NCI-H2196 (cell line): Measurements from ENCODE around the gene COL4A4.
"Not testable (repeated sequence)": the region's sequence is repeated elsewhere in the genome, so short reads cannot be mapped to it uniquely, and the experiment has no call there.

Experiments used
- DNase-seq: peaks from one replicate; lab custom pipeline; 2025; ENCODE audit not compliant: unreplicated experiment; lab: John Stamatoyannopoulos, UW

COL4A4 gene

DNA sequence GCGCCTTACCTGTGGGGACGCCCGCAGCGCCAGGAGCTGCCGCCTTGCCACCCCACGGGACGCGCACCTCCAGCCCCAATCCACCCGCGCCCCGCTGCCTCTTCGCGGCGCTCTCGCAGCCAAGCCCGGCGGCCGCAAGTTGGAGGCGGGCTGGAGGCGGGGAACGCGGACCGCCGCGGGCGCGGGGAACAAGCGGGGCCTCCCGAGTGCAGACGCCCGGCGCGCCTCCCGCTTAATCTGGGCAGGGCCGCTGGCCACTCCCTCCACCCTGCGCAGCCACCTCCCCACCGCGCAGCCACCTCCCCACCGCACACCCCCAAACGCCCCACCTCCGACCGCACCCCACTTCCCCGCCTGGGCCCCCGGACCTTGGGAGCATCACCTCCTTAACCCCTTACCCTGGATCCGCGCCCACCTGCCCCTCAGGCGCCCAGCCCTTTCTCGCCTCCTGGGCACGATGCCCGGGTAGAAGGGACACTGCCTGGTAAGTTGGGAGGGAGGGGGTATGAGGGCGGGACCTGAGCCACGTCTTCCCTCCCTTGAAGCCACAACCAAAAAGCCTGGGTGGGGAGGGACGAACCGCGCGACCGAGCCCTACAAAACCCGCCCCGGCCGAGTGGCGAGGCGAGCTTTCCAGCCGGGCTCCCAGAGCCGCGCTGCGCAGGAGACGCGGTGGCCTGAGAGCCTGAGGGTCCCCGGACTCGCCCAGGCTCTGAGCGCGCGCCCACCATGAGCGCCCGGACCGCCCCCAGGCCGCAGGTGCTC lies at the start of gene COL4A4, which contains the start of gene COL4A3:
Gene COL4A4 (minus strand): TSS at position 208 of the 765 bp plus-strand sequence. CDS start 16,722 bp downstream, outside the sequence.
Gene COL4A3 (plus strand): TSS at position 627 of the 765 bp plus-strand sequence. CDS start 103 bp downstream, at position 730.
- DNase-seq: peak; percentile 8

DNA sequence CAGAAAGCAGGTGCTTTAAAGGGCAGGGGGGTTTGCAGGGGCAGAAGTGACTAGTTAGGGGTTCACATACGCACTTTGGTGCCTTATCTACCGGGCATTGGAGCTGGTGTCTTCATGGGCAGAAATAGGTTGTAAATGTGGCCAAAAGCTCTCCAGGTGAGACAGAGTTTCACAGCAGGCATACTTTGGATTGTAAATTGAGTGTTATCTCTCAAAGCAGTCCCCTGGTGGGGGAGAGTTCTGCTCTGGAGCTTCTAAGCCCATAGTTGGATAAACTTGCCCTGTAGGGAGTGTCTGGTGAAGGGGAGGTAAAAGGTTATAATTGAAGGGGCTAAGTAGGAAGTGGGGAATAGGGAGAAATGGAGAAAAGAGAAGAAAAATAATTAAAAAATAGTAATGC lies 43.6 kb upstream of the COL4A4 start:
- DNase-seq: no peak

DNA sequence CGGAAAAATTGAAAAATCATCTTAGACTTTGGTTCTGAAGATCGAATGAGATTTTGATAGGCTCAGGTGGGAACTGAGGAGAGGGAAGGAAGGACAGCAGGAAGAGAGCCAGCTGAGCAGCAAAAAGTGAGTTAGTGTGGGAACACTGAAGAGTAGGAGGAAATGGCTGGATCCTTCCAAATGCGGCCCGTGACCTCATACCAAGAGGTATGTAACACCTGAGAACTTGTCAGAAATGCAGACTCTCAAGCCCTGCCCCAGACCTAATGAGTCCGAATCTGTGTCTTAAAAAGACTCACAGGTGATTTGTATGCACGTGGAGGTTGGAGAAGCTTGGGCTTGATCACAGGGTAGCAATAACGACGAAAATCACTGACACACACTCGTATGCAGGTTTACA lies 42.4 kb upstream of the COL4A4 start:
- DNase-seq: no peak

DNA sequence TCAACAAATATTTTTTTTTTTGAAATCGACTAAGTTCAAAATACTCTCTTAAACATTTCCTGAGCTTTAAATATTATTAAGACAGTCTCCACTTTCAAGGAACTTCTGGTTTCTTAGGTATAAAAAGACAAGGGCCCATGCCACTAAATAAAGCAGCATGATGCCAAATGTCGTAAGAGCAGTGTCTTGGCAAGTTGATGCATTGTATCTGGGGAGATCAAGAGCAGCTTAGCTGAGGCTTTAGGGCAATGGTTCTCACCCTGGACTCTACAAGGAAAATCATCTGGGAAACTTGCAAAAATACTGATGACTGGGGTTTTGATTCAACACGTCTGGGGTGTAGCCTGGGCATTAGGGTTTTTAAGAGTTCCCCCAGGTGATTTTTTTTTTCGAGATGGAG lies 41.7 kb upstream of the COL4A4 start:
- no peak for DNase-seq

DNA sequence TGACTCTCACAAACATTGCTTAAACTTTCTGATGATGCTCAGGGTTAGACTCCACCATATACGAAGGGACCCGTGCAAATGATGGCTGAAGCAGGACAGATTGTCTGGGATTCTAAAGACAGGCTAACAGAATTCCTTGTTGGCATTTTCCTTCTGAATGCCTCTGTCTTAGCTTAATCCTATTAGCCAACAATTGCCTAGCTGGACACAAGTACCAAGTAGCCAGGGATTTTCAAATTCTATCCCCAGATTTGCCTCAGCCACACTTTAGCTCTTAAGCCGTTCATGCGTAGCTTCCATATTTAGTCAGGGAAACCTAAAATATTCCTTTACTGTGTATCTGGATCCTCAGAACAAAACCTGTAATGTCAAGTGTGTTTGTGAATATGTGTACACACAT lies 40.4 kb upstream of the COL4A4 start:
- no peak for DNase-seq

DNA sequence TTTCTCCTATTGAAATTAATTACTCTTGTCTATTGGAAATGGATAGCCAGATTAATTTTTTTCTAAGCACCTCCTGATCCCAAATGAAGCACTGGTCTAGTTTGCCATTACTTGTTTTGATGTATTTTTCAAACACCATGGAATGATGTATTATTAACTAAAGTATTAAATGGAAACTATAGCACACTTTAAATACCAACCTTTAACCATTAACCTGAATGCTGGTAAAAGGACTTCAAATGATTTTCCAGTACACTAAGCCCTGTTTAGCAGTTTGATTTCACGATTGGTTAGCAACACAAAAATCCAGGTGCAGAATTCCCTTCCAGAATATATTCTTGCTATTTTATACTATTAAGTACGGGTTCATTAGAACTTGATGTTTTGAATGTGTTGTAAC lies 37.8 kb upstream of the COL4A4 start:
- DNase-seq: no peak

DNA sequence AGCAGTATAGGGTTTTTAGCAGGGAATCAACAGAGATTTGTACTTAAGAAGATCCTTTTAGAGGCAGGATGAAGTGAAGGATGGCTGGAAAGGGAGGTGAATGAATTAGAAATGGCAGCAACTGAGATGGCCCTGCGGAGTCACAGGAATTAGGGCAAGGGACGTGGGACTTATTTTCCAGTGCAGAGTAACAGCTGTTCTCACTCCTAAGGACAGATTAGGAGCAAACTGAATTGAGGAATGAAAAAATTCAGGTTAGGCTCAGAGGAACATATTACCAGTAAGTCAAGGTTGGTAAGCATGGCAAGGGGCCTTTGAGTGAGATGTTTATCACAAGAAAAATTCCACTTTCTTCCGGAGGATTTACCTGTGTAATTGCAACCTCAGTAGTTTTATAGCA lies 34.9 kb upstream of the COL4A4 start:
- DNase-seq: no peak

DNA sequence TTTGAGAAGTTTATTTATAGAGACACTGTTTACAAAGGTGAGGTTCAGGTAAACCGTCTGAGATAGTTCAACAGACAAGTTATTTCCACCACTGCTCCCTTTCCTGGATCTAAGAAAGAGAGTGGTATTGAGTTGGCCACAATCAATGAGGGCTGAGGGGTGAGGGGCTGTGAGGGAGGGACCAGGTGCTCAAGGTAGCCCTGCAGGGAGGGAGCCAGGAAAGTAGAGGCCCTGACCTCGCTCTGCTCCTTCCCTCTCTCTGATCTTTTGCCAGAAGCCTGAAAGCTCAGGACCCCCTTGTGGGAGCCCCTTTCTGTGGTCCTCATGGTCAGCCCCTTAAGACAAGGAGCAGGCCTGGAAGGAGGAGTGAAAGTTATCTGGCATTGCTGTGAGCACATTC lies 30.2 kb upstream of the COL4A4 start:
- DNase-seq: no peak

DNA sequence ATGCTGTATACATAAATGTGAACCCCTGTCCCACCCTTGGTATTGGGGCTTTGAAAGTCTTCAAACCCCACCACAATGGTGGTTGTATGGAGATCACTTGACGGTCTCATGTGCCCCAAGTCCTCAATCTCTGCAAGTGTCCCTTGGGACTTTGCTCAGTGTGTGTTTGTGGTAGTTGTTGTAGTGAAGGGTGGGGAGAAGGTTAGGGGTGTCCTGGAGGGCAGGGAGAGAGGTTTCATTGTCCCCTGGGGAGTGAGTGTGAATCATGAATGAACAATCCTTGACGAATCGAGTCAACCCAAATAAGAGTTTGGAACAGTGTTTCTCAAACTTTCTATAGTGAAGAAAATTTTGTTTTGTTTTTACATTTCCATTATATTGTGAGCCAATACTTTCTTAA lies 28.5 kb upstream of the COL4A4 start:
- no peak for DNase-seq

DNA sequence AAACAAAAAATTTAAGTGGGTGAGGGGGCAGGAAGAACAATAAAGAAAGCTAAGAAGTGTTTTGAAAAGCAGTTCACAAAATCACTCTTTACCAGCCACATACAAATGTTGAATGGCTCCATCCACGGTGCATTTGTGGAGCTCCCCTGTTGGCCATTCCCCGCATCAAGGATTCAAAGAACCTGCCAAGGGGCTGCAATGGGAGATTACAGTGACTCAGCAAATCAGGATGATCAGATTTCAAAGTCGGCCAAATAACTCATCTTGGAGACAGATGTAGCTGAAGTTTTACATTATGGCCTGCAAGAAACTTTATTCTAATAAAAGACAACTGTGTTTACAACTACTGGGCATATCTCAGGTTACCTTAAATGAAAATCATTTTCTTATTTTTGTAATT lies 27.4 kb upstream of the COL4A4 start:
- no peak for DNase-seq

DNA sequence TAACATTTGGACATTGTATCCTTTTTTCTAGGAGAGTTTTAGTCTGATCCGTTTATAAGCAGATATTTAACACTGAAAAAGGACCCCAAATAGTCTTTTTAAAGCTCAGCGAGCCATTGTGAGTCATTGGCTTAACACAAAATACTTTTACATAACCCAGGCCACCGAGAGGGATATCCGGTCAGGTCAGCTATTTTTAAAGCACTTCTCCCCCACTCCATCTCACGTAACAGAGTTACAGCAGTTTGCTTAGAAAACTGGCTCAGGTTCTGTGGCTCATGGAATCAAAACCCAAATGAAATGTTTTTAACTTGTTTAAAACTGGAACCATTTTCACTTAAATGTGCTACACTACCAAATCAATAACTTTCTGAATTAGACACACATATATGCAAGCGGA lies 24.3 kb upstream of the COL4A4 start:
- no peak for DNase-seq

DNA sequence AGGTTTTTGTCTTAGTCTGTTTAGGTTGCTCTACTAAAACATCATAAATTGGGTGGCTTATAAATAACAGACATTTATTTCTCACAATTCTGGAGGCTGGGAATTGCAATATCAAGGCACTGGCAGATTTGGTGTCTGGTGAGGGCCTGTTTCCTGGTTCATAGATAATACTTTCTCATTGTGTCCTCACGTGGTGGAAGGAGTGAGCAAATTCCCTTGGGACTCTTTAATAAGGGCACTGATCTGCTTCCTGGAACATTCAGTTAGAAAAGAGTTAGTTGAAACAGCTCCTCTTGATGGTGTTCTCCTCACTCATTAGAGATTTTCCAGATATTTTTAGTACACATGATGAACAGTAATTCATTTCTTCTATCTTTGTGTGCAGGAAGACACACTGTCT lies 22.7 kb upstream of the COL4A4 start:
- no peak for DNase-seq

DNA sequence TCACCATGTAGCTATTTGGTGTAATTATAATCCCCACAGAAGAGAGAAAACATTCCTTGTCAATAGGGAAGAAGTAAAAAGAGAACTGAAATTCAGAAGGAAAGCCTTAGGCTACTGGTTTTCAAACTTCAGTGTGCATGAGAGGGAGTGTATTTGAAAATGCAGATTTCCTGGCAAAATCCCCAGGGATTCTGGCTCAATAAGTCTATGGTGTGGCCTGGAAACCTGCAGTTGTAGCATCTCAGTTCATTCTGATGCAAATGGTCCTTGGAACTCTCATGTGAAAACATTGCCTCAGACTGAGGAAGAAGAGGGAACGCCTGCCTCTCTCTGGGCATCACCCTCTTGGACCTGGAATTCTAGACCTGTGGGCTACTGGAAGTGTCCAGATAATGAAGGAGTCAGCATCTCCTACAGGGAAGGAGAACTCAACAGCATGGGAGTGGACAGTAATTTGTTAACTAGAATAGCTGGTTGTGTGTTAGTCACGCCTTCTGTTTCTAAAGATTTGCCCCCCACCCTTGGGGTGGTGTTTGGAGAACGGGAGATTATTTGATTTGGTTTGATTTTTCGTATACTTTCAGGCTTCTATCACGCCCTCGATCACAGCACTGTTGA lies 21.7 kb upstream of the COL4A4 start:
- no peak for DNase-seq

DNA sequence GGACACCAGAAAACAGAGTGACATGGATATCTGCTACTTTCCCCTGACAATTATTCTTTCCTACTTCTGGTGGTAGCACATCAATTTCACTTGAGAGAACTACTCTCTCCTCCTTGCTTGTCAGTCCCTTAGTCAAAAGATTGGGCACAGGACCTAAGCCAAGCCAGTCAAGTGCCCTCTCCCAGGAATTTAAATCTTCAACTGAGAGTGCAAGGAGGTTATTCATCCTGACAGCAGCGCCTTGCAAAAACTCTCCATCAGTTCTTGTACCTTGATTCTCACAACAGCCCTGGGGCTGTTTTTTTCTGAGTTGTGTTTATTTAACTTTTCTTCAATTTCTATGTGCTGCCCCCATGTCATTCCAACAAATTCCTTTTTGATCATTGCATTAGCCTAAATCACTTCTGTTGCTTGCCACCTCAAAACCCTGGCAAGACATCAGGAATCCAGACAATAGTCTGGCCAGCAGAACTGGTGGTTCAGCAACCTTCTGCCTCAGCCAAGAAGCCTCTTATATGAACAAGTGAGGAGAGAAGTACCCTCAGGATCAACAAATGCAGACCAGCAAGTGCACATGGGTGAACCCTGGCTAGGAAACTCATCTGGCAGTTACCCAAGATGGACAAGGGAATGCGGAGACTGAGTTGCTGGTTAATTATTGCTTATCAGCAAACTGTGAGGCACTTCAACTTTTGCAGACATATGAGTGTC lies 19.8 kb upstream of the COL4A4 start:
- no peak for DNase-seq

DNA sequence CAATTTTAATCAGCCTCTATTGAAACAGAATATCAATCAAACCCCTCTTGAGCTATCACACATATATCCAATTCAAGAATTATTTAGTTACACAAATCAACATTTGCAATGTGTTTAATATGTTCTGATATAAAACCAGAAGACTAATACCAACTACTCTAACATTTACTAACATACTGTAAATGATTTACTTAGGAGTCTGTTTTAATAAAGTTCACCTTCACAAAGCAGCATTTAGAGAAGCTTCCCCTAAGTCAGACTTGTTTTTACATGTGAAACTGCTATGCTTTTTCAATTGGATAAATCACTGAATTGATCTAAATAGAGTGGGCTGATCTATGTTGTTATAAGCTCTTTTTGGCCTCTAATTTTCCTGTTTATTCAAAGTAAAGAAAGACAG lies 18.8 kb upstream of the COL4A4 start:
- DNase-seq: no peak

DNA sequence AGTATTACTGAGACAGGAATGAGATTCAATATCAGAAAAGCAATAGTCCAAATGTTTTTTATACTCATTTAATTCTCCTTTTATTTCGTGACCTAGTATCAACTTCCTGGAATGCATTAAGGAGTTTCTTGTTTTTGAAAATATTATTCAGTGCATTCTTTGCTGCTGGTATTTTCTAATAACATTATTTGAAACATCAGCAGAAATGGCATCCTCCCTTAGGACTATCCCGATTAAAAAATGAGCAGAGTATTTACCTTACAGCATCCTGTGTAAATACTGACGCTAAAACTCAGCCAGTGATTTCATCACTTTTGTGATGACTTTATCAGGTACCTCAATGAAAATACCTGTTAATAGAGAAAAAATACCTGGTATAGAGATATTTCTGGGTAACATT lies 16.8 kb upstream of the COL4A4 start:
- no peak for DNase-seq

DNA sequence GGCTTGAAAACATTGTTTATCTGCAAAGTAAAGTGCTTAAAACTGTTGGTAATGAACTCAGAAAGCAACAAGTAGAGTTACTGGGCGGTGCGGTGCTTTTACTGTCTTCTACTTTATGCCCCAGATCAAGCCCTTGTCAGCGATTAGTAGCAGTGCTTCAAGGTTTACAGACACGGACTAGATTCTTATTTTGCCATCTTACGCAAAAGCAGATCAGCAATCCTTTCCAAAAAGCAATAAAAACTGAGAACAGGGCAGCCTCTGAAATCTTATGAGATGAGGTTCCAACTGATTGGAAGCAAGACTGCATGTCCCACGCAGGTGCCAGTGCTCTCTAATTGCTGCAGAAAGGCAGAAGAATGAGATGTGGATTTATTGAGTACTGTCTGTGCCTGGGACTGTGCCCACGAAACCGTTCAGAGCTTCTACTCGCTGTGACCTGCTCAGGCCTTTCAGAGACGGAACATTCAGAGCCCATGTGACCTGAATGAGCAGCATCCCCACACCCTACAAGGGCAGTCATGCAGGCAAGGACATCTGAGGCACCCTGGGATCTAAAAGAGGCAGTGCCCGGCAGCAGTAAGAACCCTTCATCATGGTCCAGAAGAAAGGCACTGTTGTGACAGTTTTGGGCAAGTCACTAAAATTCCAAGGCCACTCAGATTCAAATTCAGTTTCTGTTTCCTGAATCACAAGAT lies 16.1 kb upstream of the COL4A4 start:
- no peak for DNase-seq

DNA sequence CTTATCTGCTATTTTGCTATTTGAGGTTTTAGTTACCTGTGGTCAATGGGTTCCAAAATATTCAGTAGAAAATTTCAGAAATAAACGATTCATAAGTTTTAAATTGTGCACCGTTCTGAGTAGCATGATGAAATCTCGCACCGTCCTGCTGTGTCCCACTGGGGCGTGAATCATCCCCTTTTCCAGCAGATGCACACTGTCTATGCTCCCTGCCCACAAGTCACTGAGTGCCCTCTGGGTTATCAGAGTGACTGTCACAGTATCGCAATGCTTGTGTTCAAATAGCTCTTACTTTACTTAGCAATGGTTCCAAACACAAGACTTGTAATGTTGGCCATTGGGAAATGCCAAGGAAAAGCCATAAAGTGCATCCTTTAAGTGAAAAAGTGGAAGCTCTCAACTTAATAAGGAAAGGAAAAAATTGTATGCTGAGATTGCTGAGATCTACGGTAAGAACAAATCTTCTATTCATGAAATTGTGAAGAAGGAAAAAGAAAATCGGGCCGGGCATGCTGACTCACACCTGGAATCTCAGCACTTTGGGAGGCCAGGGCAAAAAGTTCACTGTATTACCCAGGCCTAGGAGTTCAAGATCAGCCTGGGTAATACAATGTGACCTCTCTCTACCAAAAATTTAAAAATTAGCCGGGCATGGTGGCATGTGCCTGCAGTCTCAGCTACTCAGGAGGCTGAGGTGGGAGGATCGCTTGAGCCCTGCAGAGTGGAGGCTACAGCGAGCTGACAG lies 13.8 kb upstream of the COL4A4 start:
- DNase-seq: no peak

DNA sequence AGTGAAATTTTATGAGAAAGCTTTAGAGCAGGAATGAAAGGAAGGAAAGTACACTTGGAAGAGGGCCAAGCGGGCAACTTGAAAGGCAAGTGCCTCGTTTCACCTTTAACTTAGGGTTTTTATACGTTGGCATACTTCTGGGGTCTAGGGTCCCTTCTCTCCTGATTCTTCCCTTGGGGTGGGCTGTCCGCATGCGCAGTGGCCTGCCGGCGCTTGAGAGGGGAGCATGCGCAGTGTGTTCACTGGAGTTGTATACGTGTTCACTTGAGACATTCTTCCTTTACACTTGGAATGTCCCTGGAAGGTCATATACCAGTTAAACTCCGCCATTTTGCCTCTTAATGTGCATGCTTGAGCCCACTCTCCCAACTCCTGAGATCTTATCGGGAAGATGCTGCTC lies 7.8 kb upstream of the COL4A4 start:
- not testable (repeated sequence) for DNase-seq

DNA sequence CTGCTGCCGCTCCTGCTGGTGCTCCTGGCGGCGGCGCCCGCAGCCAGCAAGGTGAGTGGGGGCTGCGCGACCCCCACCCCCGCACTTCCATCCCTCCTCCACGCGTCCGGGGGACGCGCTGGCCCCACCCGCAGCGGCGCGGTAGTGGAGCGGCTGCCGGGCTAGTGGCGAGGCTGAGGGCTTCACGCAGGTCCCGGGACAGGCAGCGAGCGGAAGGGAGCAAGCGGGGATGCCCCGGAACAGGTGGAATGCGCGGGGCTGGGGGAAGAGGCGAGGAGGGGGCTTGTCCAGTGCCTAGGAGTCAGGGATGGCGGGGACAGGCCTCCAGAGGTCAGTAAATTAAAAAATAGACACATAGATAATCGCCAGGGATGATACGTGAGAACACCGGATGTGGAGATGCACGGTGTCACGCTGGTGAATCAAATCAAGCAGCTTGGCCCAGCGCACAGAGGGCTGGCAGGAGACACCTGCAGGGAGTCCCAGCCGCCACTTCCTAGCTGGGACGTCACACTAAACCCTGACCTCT lies 822 bp upstream of the COL4A4 start:
- DNase-seq: no peak
